Smooth muscle cell of the brain vasculature (primary cell): Measurements from ENCODE around the gene BCAP29.

Source experiments
- DNase-seq: peaks from one replicate; pipeline ENCODE4 v3.0.0-alpha.2; 2012; ENCODE audit warnings: low read depth, low spot score

Gene BCAP29

DNA sequence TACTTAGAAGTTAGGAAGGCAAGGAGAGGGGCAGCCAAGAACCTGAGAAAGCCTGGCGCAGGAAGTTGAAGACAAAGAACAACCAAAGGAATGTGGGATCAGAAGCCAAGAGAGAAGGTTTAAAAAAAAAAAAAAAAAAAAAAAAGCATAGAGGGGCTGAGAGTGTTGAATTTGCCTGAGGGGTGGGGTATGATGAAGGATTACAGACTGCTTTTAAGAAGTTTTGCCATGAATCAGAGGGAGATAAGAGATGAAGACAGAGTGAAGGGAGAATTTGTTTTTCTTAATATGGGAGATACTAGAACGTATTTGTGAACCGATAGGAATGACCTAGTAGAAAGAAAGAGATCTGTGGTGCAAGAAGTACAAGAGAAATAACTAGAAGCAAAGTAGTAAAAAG is 87.3 kb downstream of the BCAP29 start:
- no peak for DNase-seq

DNA sequence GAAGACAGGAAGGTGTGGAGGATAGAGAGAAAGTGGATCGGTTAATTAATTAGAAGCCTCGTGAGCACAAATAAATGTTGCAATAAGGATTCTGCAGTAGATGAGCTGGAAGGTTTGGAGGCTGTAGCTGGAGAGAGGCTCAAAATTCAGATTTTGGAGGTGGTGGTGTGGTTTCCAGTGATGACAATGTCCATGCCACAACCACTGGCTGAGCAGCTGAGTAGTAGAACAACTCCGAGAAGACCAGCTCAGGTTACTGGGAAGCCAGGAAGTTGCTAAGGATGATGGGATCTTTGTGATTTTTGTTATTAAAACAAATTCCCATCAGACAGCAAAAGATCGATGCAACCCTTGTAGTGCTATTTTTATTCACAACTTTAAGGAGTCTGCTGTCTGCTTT is 88.2 kb downstream of the BCAP29 start:
- DNase-seq: no peak
